HepG2 (cell line): ENCODE measurements around the gene AK9. TPM values are rescaled to one million over a fixed set of nuclear protein-coding genes. Genes with fewer than 3 reads are reported as not detected.

Experiments
- ISL2 ChIP-seq: sonication (generic); formaldehyde crosslinking; IDR thresholded peaks from 2 replicates; pipeline ENCODE4 v1.5.0; 2020; ENCODE audit warnings: missing genetic modification reagents
- RFX1 ChIP-seq: fragments of 450-650 bp; IDR thresholded peaks from 2 replicates; pipeline ENCODE4 v1.6.1; 2017
- SOX6 ChIP-seq, 2 experiments: fragments of 450-650 bp in 1 of 2; sonication (generic) in 1 of 2; formaldehyde crosslinking in 1 of 2; IDR thresholded peaks; 2 replicates each; pipeline versions ENCODE4 v1.4.0 to v1.6.1; 2017 to 2020; ENCODE audit warnings: antibody characterized with exemption in 1 of 2, mild to moderate bottlenecking in 1 of 2, missing genetic modification reagents in 1 of 2
- STAG1 ChIP-seq: sonication (generic); formaldehyde crosslinking; IDR thresholded peaks from 2 replicates; pipeline ENCODE4 v1.4.0; 2020; ENCODE audit warnings: missing genetic modification reagents
- ZFP82 ChIP-seq: sonication (generic); formaldehyde crosslinking; IDR thresholded peaks from 2 replicates; pipeline ENCODE4 v1.5.1; 2020; ENCODE audit warnings: mild to moderate bottlenecking, missing genetic modification reagents, borderline replicate concordance
- ZNF567 ChIP-seq: sonication (generic); formaldehyde crosslinking; IDR thresholded peaks from 2 replicates; pipeline ENCODE4 v1.8.1; 2023; ENCODE audit warnings: mild to moderate bottlenecking, missing genetic modification reagents, borderline replicate concordance
- ZNF639 ChIP-seq: conservative IDR thresholded peaks from 2 replicates; pipeline ENCODE4 v1.6.1; 2018; ENCODE audit warnings: missing genetic modification reagents
- ZSCAN31 ChIP-seq: sonication (generic); formaldehyde crosslinking; IDR thresholded peaks from 2 replicates; pipeline ENCODE4 v1.5.0; 2020; ENCODE audit warnings: low read depth, mild to moderate bottlenecking, missing genetic modification reagents
- polyA plus RNA-seq, 8 experiments: library from polyadenylated mRNA; depleted of rRNA in 3 of 8; stranded (reverse) in 7 of 8; unstranded in 1 of 8; fragments of >200 nt; fragmentation: Illumina TruSeq in 4 of 8; extraction: Trizol in 4 of 8; gene quantifications; 2 replicates each; pipeline versions ENCODE4 v1.2.1 to v1.2.3, GENCODE V29; 2011 to 2016; ENCODE audit warnings: low read depth in 4 of 8, missing spikeins in 1 of 8, mixed read lengths in 1 of 8; ENCODE audit not compliant: insufficient read depth in 1 of 8
- total RNA-seq, 5 experiments: library from RNA; depleted of rRNA; stranded (reverse); fragments of >200 nt; fragmentation: Illumina TruSeq; extraction: Trizol; gene quantifications; 2 replicates each; pipeline ENCODE4 v1.2.3, GENCODE V29; 2016; ENCODE audit warnings: low read depth in 1 of 5
- TF ChIP-seq, protein P1 (sequence below): sonication (generic); formaldehyde crosslinking; IDR thresholded peaks from 2 replicates; pipeline ENCODE4 v1.4.0; 2020; ENCODE audit warnings: low read depth, missing genetic modification reagents
- TF ChIP-seq, protein P2 (sequence below), 2 experiments: sonication (generic) in 1 of 2; formaldehyde crosslinking in 1 of 2; IDR thresholded peaks; 2 replicates each; pipeline versions ENCODE4 v1.6.1 to v1.9.0; 2014 to 2022; ENCODE audit warnings: antibody characterized with exemption in 1 of 2, borderline replicate concordance in 1 of 2, inconsistent platforms in 1 of 2, low read depth in 1 of 2, missing genetic modification reagents in 1 of 2
- TF ChIP-seq, protein P3 (sequence below), 2 experiments: sonication (generic) in 1 of 2; formaldehyde crosslinking in 1 of 2; IDR thresholded peaks; 2 replicates each; pipeline versions ENCODE4 v1.5.1 to v1.6.1; 2011 to 2020; ENCODE audit warnings: borderline replicate concordance in 1 of 2, low read depth in 1 of 2, low read length in 1 of 2, mild to moderate bottlenecking in 1 of 2, missing genetic modification reagents in 1 of 2, moderate library complexity in 1 of 2

Gene AK9
- total and polyA plus RNA-seq, 2 of the 13 experiments (the other 11 are each of a cell fraction or from before 2014, with no cell fraction given): 3.2 to 4.8 TPM

- TF ChIP-seq ZNF567 (CRISPR knock-in tag): 0 out of 2 replicates have a peak, but pooled peaks have one; percentile 57
- 0 out of 2 replicates have a peak, but pooled peaks have one; percentile 22 for TF ChIP-seq ZNF639 (CRISPR knock-in tag)
- TF ChIP-seq SOX6 (IDR thresholded peaks at IDR 0.05): no peak
- TF ChIP-seq SOX6 (CRISPR knock-in tag; IDR thresholded peaks at IDR 0.05): peak; percentile 50
- TF ChIP-seq, protein P1, sequence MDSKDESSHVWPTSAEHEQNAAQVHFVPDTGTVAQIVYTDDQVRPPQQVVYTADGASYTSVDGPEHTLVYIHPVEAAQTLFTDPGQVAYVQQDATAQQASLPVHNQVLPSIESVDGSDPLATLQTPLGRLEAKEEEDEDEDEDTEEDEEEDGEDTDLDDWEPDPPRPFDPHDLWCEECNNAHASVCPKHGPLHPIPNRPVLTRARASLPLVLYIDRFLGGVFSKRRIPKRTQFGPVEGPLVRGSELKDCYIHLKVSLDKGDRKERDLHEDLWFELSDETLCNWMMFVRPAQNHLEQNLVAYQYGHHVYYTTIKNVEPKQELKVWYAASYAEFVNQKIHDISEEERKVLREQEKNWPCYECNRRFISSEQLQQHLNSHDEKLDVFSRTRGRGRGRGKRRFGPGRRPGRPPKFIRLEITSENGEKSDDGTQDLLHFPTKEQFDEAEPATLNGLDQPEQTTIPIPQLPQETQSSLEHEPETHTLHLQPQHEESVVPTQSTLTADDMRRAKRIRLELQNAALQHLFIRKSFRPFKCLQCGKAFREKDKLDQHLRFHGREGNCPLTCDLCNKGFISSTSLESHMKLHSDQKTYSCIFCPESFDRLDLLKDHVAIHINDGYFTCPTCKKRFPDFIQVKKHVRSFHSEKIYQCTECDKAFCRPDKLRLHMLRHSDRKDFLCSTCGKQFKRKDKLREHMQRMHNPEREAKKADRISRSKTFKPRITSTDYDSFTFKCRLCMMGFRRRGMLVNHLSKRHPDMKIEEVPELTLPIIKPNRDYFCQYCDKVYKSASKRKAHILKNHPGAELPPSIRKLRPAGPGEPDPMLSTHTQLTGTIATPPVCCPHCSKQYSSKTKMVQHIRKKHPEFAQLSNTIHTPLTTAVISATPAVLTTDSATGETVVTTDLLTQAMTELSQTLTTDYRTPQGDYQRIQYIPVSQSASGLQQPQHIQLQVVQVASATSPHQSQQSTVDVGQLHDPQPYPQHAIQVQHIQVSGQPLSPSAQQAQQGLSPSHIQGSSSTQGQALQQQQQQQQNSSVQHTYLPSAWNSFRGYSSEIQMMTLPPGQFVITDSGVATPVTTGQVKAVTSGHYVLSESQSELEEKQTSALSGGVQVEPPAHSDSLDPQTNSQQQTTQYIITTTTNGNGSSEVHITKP (CRISPR knock-in tag): 0 out of 2 replicates have a peak, but pooled peaks have one; percentile 15
- TF ChIP-seq RFX1: no peak
- TF ChIP-seq STAG1 (CRISPR knock-in tag): peak; percentile 40; the same call in 1 of the 2 replicates
- TF ChIP-seq, protein P2, sequence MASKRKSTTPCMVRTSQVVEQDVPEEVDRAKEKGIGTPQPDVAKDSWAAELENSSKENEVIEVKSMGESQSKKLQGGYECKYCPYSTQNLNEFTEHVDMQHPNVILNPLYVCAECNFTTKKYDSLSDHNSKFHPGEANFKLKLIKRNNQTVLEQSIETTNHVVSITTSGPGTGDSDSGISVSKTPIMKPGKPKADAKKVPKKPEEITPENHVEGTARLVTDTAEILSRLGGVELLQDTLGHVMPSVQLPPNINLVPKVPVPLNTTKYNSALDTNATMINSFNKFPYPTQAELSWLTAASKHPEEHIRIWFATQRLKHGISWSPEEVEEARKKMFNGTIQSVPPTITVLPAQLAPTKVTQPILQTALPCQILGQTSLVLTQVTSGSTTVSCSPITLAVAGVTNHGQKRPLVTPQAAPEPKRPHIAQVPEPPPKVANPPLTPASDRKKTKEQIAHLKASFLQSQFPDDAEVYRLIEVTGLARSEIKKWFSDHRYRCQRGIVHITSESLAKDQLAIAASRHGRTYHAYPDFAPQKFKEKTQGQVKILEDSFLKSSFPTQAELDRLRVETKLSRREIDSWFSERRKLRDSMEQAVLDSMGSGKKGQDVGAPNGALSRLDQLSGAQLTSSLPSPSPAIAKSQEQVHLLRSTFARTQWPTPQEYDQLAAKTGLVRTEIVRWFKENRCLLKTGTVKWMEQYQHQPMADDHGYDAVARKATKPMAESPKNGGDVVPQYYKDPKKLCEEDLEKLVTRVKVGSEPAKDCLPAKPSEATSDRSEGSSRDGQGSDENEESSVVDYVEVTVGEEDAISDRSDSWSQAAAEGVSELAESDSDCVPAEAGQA (IDR thresholded peaks at IDR 0.05; ENCODE audit: low read depth): peak; percentile 64; the same call in 1 of the 2 replicates
- TF ChIP-seq, protein P2 (CRISPR knock-in tag; IDR thresholded peaks at IDR 0.05; ENCODE audit: borderline replicate concordance): no peak
- peak; percentile 60; the same call in 1 of the 2 replicates for TF ChIP-seq ZSCAN31 (CRISPR knock-in tag)
- TF ChIP-seq, protein P3, sequence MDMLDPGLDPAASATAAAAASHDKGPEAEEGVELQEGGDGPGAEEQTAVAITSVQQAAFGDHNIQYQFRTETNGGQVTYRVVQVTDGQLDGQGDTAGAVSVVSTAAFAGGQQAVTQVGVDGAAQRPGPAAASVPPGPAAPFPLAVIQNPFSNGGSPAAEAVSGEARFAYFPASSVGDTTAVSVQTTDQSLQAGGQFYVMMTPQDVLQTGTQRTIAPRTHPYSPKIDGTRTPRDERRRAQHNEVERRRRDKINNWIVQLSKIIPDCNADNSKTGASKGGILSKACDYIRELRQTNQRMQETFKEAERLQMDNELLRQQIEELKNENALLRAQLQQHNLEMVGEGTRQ (IDR thresholded peaks at IDR 0.05; ENCODE audit: low read depth, low read length): no peak
- TF ChIP-seq, protein P3 (CRISPR knock-in tag; IDR thresholded peaks at IDR 0.05; ENCODE audit: borderline replicate concordance): 0 out of 2 replicates have a peak, but pooled peaks have one; percentile 12
- 0 out of 2 replicates have a peak, but pooled peaks have one; percentile 20 for TF ChIP-seq ISL2 (CRISPR knock-in tag)
- peak; percentile 1; the same call in 1 of the 2 replicates for TF ChIP-seq ZFP82
Observed at GRCh38 chr6:109690737-109691621, at the start of gene AK9, which contains the start of gene FIG4 (continued).
